Measurements from ENCODE around the gene PSMA7. TPM values are rescaled to one million over a fixed set of nuclear protein-coding genes. Genes with fewer than 3 reads are reported as not detected.

Gene PSMA7
- total RNA-seq, 1 donor = 215 TPM

GRCh38 chr20:62141043-62141396 lies 2.2 kb downstream of the PSMA7 start:
- Histone ChIP-seq H2AFZ (ENCODE audit: low read length) (no peak overlapping the region), H3K36me3 (ENCODE audit: insufficient read depth, low read length) (peaks cover 50% of the 10 kb centered on the region), H3K4me1 (ENCODE audit: insufficient read depth, low read length) (peaks cover 24% of the 10 kb centered on the region), H3K4me2 (ENCODE audit: insufficient read depth, low read length) (peak overlapping the region; percentile 93), H3K27ac (ENCODE audit: low read depth, low read length) (peak overlapping the region; percentile 40), H3K27me3 (ENCODE audit: insufficient read depth, low read length) (no peaks in the 10 kb centered on the region), H3K79me2 (ENCODE audit: insufficient read depth, low read length) (peaks cover 82% of the 10 kb centered on the region), H3K9me3 (ENCODE audit: low read depth, low read length) (no peaks in the 10 kb centered on the region), H4K20me1 (ENCODE audit: insufficient read depth, low read length) (peaks cover 80% of the 10 kb centered on the region), H3K4me3 (ENCODE audit: insufficient read depth, low read length) (peak overlapping the region; percentile 85)
- no peak for DNase-seq (ENCODE audit: insufficient read length, low spot score, missing footprints)
- TF ChIP-seq CTCF (IDR thresholded peaks at IDR 0.05; ENCODE audit: extremely low read depth, low read depth, low read length) = no peak

GRCh38 chr20:62139636-62140035 lies 3.6 kb downstream of the PSMA7 start:
- Histone ChIP-seq H3K9me3 (ENCODE audit: low read depth, low read length) (no peaks in the 10 kb centered on the region), H4K20me1 (ENCODE audit: insufficient read depth, low read length) (peaks cover 69% of the 10 kb centered on the region), H3K36me3 (ENCODE audit: insufficient read depth, low read length) (peaks cover 61% of the 10 kb centered on the region), H3K27me3 (ENCODE audit: insufficient read depth, low read length) (no peaks in the 10 kb centered on the region), H3K79me2 (ENCODE audit: insufficient read depth, low read length) (peaks cover 68% of the 10 kb centered on the region), H2AFZ (ENCODE audit: low read length) (no peak overlapping the region), H3K27ac (ENCODE audit: low read depth, low read length) (peak overlapping the region; percentile 8), H3K4me1 (ENCODE audit: insufficient read depth, low read length) (peaks cover 18% of the 10 kb centered on the region), H3K4me2 (ENCODE audit: insufficient read depth, low read length) (no peak overlapping the region), H3K4me3 (ENCODE audit: insufficient read depth, low read length) (no peak overlapping the region)
- DNase-seq (ENCODE audit: insufficient read length, low spot score, missing footprints) = no peak
- TF ChIP-seq CTCF (IDR thresholded peaks at IDR 0.05; ENCODE audit: extremely low read depth, low read depth, low read length) = no peak

- no peak overlapping the region for H3K27ac ChIP-seq (ENCODE audit: low read depth, low read length)
- peaks cover 66% of the 10 kb centered on the region for H3K36me3 ChIP-seq (ENCODE audit: insufficient read depth, low read length)
- no peak overlapping the region for H3K4me2 ChIP-seq (ENCODE audit: insufficient read depth, low read length)
- peaks cover 19% of the 10 kb centered on the region for H3K4me1 ChIP-seq (ENCODE audit: insufficient read depth, low read length)
- no peak for DNase-seq (ENCODE audit: insufficient read length, low spot score, missing footprints)
- no peak overlapping the region for H2AFZ ChIP-seq (ENCODE audit: low read length)
- no peak for TF ChIP-seq CTCF (IDR thresholded peaks at IDR 0.05; ENCODE audit: extremely low read depth, low read depth, low read length)
- H3K9me3 ChIP-seq (ENCODE audit: low read depth, low read length) = no peaks in the 10 kb centered on the region
- H4K20me1 ChIP-seq (ENCODE audit: insufficient read depth, low read length) = peaks cover 64% of the 10 kb centered on the region
- peaks cover 61% of the 10 kb centered on the region for H3K79me2 ChIP-seq (ENCODE audit: insufficient read depth, low read length)
- no peaks in the 10 kb centered on the region for H3K27me3 ChIP-seq (ENCODE audit: insufficient read depth, low read length)
- no peak overlapping the region for H3K4me3 ChIP-seq (ENCODE audit: insufficient read depth, low read length)
Observed at GRCh38 chr20:62138912-62139311, 4.3 kb downstream of the PSMA7 start.

GRCh38 chr20:62138204-62138543 lies 5.0 kb downstream of the PSMA7 start:
- H3K4me2 ChIP-seq (ENCODE audit: insufficient read depth, low read length) = no peak overlapping the region
- DNase-seq (ENCODE audit: insufficient read length, low spot score, missing footprints) = no peak
- no peak overlapping the region for H2AFZ ChIP-seq (ENCODE audit: low read length)
- peaks cover 71% of the 10 kb centered on the region for H3K36me3 ChIP-seq (ENCODE audit: insufficient read depth, low read length)
- TF ChIP-seq CTCF (IDR thresholded peaks at IDR 0.05; ENCODE audit: extremely low read depth, low read depth, low read length) = no peak
- no peaks in the 10 kb centered on the region for H3K9me3 ChIP-seq (ENCODE audit: low read depth, low read length)
- peaks cover 69% of the 10 kb centered on the region for H4K20me1 ChIP-seq (ENCODE audit: insufficient read depth, low read length)
- H3K79me2 ChIP-seq (ENCODE audit: insufficient read depth, low read length) = peaks cover 67% of the 10 kb centered on the region
- H3K4me1 ChIP-seq (ENCODE audit: insufficient read depth, low read length) = peaks cover 26% of the 10 kb centered on the region
- no peak overlapping the region for H3K27ac ChIP-seq (ENCODE audit: low read depth, low read length)
- no peaks in the 10 kb centered on the region for H3K27me3 ChIP-seq (ENCODE audit: insufficient read depth, low read length)
- H3K4me3 ChIP-seq (ENCODE audit: insufficient read depth, low read length) = no peak overlapping the region

Data from osteoblast (primary cell).